Chondrocyte (in vitro differentiated cells): ENCODE measurements around the gene ARHGAP26. TPM values are rescaled to one million over a fixed set of nuclear protein-coding genes. Genes with fewer than 3 reads are reported as not detected.

Experiments used
- DNase-seq: peaks from one replicate; pipeline ENCODE4 v3.0.0; 2021; ENCODE audit warnings: mixed read lengths, low spot score
- H3K27ac Mint-ChIP-seq: one replicate; pipeline ENCODE4 v1.8.0; 2021; ENCODE audit warnings: mild to moderate bottlenecking, moderate library complexity, mixed read lengths; ENCODE audit not compliant: unreplicated experiment
- H3K27me3 Mint-ChIP-seq: 2 replicates; pipeline ENCODE4 v1.8.0; 2021; ENCODE audit warnings: low read depth, mixed read lengths
- H3K36me3 Mint-ChIP-seq: 2 replicates; pipeline ENCODE4 v1.8.0; 2021; ENCODE audit warnings: low read depth, mixed read lengths
- H3K4me1 Mint-ChIP-seq: 2 replicates; pipeline ENCODE4 v1.8.0; 2021; ENCODE audit warnings: low read depth, mild to moderate bottlenecking, mixed read lengths
- H3K4me3 Mint-ChIP-seq: one replicate; pipeline ENCODE4 v1.8.0; 2021; ENCODE audit warnings: mild to moderate bottlenecking, moderate library complexity, mixed read lengths; ENCODE audit not compliant: unreplicated experiment
- H3K9me3 Mint-ChIP-seq: 2 replicates; pipeline ENCODE4 v1.8.0; 2021; ENCODE audit warnings: low read depth, mixed read lengths
- CTCF ChIP-seq: fragments of 200-600 bp; sonication (generic); IDR thresholded peaks from 2 replicates; pipeline ENCODE4 v1.5.0; 2021; ENCODE audit warnings: antibody characterized with exemption, mild to moderate bottlenecking, moderate library complexity
- total RNA-seq: library from RNA; stranded (reverse); gene quantifications from 3 replicates; pipeline ENCODE4 v1.2.1, GENCODE V29; 2021

ARHGAP26 gene
- total RNA-seq, 1 donor from 2014 or later = 16.4 TPM

DNA sequence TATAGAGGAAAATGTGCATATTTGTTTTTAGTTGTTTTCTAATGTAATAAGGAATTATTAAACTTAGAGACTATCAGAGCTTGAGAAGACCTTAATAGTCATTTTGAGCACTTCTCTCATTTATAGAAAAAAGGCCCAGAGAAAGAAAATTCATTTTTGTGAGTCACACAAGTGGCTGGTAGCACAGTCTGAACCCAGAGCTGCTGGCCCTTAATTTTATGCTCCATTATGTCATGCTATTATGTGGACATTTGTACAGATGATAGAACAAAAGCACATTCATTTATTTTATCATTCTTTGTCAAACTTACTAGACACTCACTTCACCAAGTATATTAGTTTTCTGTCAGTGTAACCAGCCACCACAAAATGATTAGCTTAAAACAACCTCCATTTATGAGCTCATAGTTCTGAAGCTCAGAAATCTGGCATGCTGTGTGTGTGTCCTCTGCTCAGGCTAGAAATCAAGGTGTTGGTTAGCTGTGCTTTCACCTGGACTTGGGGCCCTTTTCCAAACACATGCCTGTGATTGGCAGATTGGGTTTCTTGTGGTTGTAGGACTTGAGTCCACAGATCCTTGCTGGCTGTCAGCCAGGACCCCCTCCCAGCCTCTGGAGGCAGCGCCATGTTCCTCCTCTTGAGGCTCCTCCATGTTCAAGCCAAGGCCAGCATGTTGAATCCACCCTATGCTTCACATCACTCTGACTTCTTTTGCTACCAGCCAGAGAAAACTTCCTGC is 188.9 kb downstream of the ARHGAP26 start:
- Mint-ChIP-seq H3K27me3 (no peaks in the 10 kb centered on the region), H3K36me3 (no peaks in the 10 kb centered on the region), H3K27ac (no peak overlapping the region), H3K4me1 (peaks cover 21% of the 10 kb centered on the region), H3K9me3 (no peaks in the 10 kb centered on the region), H3K4me3 (no peak overlapping the region)
- DNase-seq = no peak
- no peak for TF ChIP-seq CTCF

GRCh38 chr5:142959683-142960657 is 189.8 kb downstream of the ARHGAP26 start:
- H3K4me1 Mint-ChIP-seq = peaks cover 21% of the 10 kb centered on the region
- no peak for TF ChIP-seq CTCF
- H3K36me3 Mint-ChIP-seq = no peaks in the 10 kb centered on the region
- no peak overlapping the region for H3K4me3 Mint-ChIP-seq
- no peak for DNase-seq
- H3K9me3 Mint-ChIP-seq = no peaks in the 10 kb centered on the region
- no peaks in the 10 kb centered on the region for H3K27me3 Mint-ChIP-seq
- no peak overlapping the region for H3K27ac Mint-ChIP-seq

- Mint-ChIP-seq H3K36me3 (no peaks in the 10 kb centered on the region), H3K27ac (no peak overlapping the region)
Measured at GRCh38 chr5:142961440-142962173, 191.4 kb downstream of the ARHGAP26 start.

GRCh38 chr5:142962174-142962533 is 192.0 kb downstream of the ARHGAP26 start:
- no peaks in the 10 kb centered on the region for H3K36me3 Mint-ChIP-seq
- no peak for DNase-seq
- H3K4me1 Mint-ChIP-seq = peaks cover 27% of the 10 kb centered on the region
- H3K9me3 Mint-ChIP-seq = no peaks in the 10 kb centered on the region
- H3K27ac Mint-ChIP-seq = no peak overlapping the region
- H3K4me3 Mint-ChIP-seq = no peak overlapping the region
- H3K27me3 Mint-ChIP-seq = no peaks in the 10 kb centered on the region
- no peak for TF ChIP-seq CTCF

More at GRCh38 chr5:142961440-142962173, 191.4 kb downstream of the ARHGAP26 start:
- no peaks in the 10 kb centered on the region for H3K9me3 Mint-ChIP-seq
- no peaks in the 10 kb centered on the region for H3K27me3 Mint-ChIP-seq
- DNase-seq = no peak
- TF ChIP-seq CTCF = no peak
- peaks cover 26% of the 10 kb centered on the region for H3K4me1 Mint-ChIP-seq
- no peak overlapping the region for H3K4me3 Mint-ChIP-seq
